T-helper 2 cell treated with Interferon-gamma antibody and Interleukin-4, amounts not matched to agents 5 μg/mL and 100 μg/mL, for 36 hours (primary cell): Measurements from ENCODE around the gene SPEF2.

Experiments used
- DNase-seq: peaks from one replicate; pipeline ENCODE4 v3.0.0; 2021; ENCODE audit warnings: low spot score
- H3K27ac Mint-ChIP-seq: one replicate; pipeline ENCODE4 v1.8.0; 2021; ENCODE audit warnings: mild to moderate bottlenecking, mixed read lengths
- H3K27me3 Mint-ChIP-seq: one replicate; pipeline ENCODE4 v1.8.0; 2021; ENCODE audit warnings: low read depth, mixed read lengths
- H3K36me3 Mint-ChIP-seq: one replicate; pipeline ENCODE4 v1.8.0; 2021; ENCODE audit warnings: low read depth, mixed read lengths
- H3K4me1 Mint-ChIP-seq: one replicate; pipeline ENCODE4 v1.8.0; 2021; ENCODE audit warnings: low read depth, mixed read lengths
- H3K4me3 Mint-ChIP-seq: one replicate; pipeline ENCODE4 v1.8.0; 2022; ENCODE audit warnings: mild to moderate bottlenecking, moderate library complexity, mixed read lengths
- H3K9me3 Mint-ChIP-seq: one replicate; pipeline ENCODE4 v1.8.0; 2021; ENCODE audit warnings: mixed read lengths

Gene SPEF2

GRCh38 chr5:35758151-35758724 is 140.6 kb downstream of the SPEF2 start:
- H3K27me3 Mint-ChIP-seq: no peaks in the 10 kb centered on the region
- no peak for DNase-seq
- H3K4me1 Mint-ChIP-seq: no peaks in the 10 kb centered on the region
- H3K27ac Mint-ChIP-seq: no peak overlapping the region
- no peak overlapping the region for H3K4me3 Mint-ChIP-seq
- no peaks in the 10 kb centered on the region for H3K36me3 Mint-ChIP-seq
- no peaks in the 10 kb centered on the region for H3K9me3 Mint-ChIP-seq

- Mint-ChIP-seq H3K27ac (no peak overlapping the region), H3K4me3 (no peak overlapping the region), H3K4me1 (no peaks in the 10 kb centered on the region), H3K36me3 (no peaks in the 10 kb centered on the region), H3K9me3 (no peaks in the 10 kb centered on the region), H3K27me3 (no peaks in the 10 kb centered on the region)
- no peak for DNase-seq
These were observed 143.9 kb downstream of the SPEF2 start for GRCh38 chr5:35761541-35761940.

- Mint-ChIP-seq H3K4me1 (no peaks in the 10 kb centered on the region), H3K4me3 (no peak overlapping the region), H3K27me3 (no peaks in the 10 kb centered on the region), H3K36me3 (no peaks in the 10 kb centered on the region), H3K9me3 (no peaks in the 10 kb centered on the region), H3K27ac (no peak overlapping the region)
- DNase-seq: no peak
These were observed 144.7 kb downstream of the SPEF2 start for GRCh38 chr5:35762368-35762767.

- no peaks in the 10 kb centered on the region for H3K4me1 Mint-ChIP-seq
- H3K9me3 Mint-ChIP-seq: no peaks in the 10 kb centered on the region
- no peak overlapping the region for H3K4me3 Mint-ChIP-seq
- H3K27me3 Mint-ChIP-seq: no peaks in the 10 kb centered on the region
- DNase-seq: no peak
- H3K36me3 Mint-ChIP-seq: no peaks in the 10 kb centered on the region
- H3K27ac Mint-ChIP-seq: no peak overlapping the region
These were observed 148.3 kb downstream of the SPEF2 start for GRCh38 chr5:35765921-35766320.

- Mint-ChIP-seq H3K9me3 (no peaks in the 10 kb centered on the region), H3K27ac (no peak overlapping the region), H3K27me3 (no peaks in the 10 kb centered on the region), H3K36me3 (peaks cover 2% of the 10 kb centered on the region), H3K4me3 (no peak overlapping the region), H3K4me1 (peaks cover 20% of the 10 kb centered on the region)
- DNase-seq: no peak
These were observed 153.6 kb downstream of the SPEF2 start for GRCh38 chr5:35771300-35771699.

DNA sequence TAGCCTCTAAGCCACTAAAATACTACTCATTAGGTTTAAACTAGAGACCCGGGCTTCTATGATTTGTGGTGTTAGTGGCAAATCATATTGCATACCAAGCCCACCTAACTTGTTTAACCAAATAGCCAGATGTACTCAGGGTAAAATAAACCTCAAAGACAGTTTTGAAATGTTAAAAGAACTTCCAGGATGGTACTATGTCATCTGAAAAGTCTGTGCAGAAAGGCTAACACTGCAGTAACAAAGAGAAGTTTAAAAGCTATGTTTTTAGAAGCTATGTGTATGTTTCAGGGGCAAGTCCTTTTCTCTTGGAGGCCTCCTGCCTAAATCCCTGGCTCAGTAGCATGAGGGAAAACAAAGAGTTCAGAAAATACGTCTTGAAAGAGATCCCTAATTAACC is 154.2 kb downstream of the SPEF2 start:
- no peak overlapping the region for H3K4me3 Mint-ChIP-seq

GRCh38 chr5:35773967-35774366 is 156.3 kb downstream of the SPEF2 start:
- peak overlapping the region; percentile 18 for H3K27ac Mint-ChIP-seq
- peak overlapping the region; percentile 10 for H3K4me3 Mint-ChIP-seq
- H3K9me3 Mint-ChIP-seq: no peaks in the 10 kb centered on the region
- DNase-seq: peak; percentile 57
- H3K4me1 Mint-ChIP-seq: peaks cover 30% of the 10 kb centered on the region
- H3K36me3 Mint-ChIP-seq: peaks cover 2% of the 10 kb centered on the region
- H3K27me3 Mint-ChIP-seq: no peaks in the 10 kb centered on the region

More for the DNA sequence above, 154.2 kb downstream of the SPEF2 start:
- Mint-ChIP-seq H3K4me1 (peaks cover 20% of the 10 kb centered on the region), H3K36me3 (peaks cover 2% of the 10 kb centered on the region), H3K27me3 (no peaks in the 10 kb centered on the region), H3K9me3 (no peaks in the 10 kb centered on the region), H3K27ac (no peak overlapping the region)
- DNase-seq: no peak

DNA sequence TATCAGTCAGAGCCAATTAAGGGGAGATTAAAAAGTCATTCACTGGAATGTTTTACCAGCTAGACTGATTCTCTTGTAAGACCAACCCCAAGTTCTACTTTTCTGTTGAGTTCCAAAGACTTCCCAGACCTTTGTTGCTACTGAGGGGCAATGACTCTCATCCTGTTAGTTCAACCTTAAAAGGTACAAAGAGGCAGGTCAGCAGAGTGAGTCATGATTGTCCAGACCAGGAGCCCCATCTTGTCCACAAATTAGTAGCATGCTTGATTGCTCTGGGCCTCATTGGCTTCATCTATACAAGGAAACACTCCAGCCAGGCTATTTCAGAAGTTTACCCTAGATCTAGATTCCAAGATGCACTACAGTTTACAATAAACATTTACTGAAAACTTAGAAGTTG is 159.1 kb downstream of the SPEF2 start:
- H3K4me3 Mint-ChIP-seq: no peak overlapping the region
- peaks cover 51% of the 10 kb centered on the region for H3K4me1 Mint-ChIP-seq
- no peak for DNase-seq
- H3K27me3 Mint-ChIP-seq: no peaks in the 10 kb centered on the region
- peaks cover 2% of the 10 kb centered on the region for H3K36me3 Mint-ChIP-seq
- H3K9me3 Mint-ChIP-seq: no peaks in the 10 kb centered on the region
- H3K27ac Mint-ChIP-seq: no peak overlapping the region

- DNase-seq: peak; percentile 57
- Mint-ChIP-seq H3K27ac (peak overlapping the region; percentile 42), H3K4me1 (peaks cover 53% of the 10 kb centered on the region), H3K36me3 (peaks cover 2% of the 10 kb centered on the region), H3K9me3 (no peaks in the 10 kb centered on the region), H3K27me3 (no peaks in the 10 kb centered on the region), H3K4me3 (peak overlapping the region; percentile 3)
These were observed 159.9 kb downstream of the SPEF2 start for GRCh38 chr5:35777358-35778087.

DNA sequence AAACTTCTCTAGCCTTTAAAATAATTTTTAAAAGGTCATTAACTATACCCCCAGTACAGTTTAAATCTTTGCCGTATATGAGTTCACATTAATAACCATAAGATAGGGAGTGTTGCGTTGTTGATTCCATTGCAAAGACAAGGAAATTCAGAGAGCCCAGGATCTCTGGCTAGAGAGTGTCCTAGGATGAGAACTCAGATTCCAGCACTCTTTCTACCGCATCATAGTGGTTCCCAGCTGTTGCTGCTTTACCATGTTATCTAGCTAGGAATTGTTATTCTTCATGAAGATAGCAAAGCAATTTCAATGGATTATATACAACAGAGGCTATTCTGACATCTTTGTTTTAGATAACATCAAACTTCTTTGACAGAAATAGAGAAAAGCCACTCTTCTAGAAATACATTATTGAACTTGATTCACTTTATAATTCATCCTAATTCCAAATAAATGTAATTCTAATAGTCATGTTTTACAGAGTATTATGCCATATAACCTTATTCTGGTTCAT is 160.7 kb downstream of the SPEF2 start:
- Mint-ChIP-seq H3K4me3 (no peak overlapping the region), H3K27me3 (no peaks in the 10 kb centered on the region), H3K27ac (no peak overlapping the region), H3K36me3 (peaks cover 2% of the 10 kb centered on the region), H3K9me3 (no peaks in the 10 kb centered on the region), H3K4me1 (peaks cover 53% of the 10 kb centered on the region)
- DNase-seq: no peak

DNA sequence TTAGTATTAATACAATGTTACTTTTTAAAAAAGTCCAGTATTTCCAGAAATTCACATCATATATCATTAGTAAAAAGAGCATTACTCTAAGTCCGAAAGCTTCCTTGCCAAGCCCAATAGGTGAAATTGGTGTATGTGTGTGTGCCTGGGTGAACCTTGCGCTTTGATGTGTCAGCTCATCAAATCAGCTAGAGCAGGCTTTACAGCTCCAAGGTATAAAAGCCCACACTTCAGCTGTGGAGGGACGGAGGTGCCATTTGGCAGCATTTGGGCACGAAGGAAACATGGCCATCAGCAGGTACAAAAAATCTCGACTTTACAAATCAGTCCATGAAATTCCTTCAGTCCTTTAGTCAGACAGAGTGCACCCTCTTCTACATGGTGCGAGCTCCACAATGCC is 162.6 kb downstream of the SPEF2 start:
- DNase-seq: no peak
- Mint-ChIP-seq H3K27ac (peak overlapping the region; percentile 50), H3K9me3 (no peaks in the 10 kb centered on the region), H3K27me3 (no peaks in the 10 kb centered on the region), H3K36me3 (no peaks in the 10 kb centered on the region), H3K4me1 (peaks cover 51% of the 10 kb centered on the region), H3K4me3 (peak overlapping the region; percentile 42)

DNA sequence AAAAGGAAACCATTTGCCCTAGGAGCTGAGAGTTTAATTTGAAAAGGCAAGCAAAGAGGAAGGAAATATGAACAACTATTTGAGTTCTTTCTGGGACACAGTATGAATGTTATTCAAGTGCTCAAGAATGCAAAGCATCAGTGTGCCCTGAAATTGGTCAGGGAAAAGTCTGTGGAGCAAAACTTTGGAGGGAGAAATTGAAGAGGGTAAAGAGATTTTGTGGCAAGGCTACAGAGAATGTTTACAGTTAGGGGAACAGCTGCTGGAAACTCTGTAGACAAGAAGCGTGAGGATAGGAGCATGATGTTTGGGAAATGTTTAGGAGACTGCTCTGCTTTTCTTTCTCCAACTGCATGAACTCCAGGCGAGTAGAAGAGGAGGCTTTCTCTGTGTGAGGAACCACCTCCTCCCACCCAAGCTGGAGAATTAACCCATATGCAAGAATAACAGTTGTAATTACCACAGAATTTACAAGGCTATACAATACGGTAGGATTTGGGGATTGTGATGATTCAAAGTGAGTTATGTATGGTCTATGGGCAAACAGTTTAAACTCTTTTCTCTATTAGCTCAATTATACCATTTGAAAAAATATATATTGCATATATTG is 163.6 kb downstream of the SPEF2 start:
- Mint-ChIP-seq H3K4me1 (peaks cover 57% of the 10 kb centered on the region), H3K4me3 (peak overlapping the region; percentile 41), H3K36me3 (no peaks in the 10 kb centered on the region), H3K9me3 (no peaks in the 10 kb centered on the region), H3K27me3 (no peaks in the 10 kb centered on the region), H3K27ac (peak overlapping the region; percentile 51)
- no peak for DNase-seq

- H3K9me3 Mint-ChIP-seq: no peaks in the 10 kb centered on the region
- no peak overlapping the region for H3K27ac Mint-ChIP-seq
- no peak for DNase-seq
- H3K4me3 Mint-ChIP-seq: no peak overlapping the region
- H3K36me3 Mint-ChIP-seq: no peaks in the 10 kb centered on the region
- peaks cover 62% of the 10 kb centered on the region for H3K4me1 Mint-ChIP-seq
- no peaks in the 10 kb centered on the region for H3K27me3 Mint-ChIP-seq
These were observed 165.9 kb downstream of the SPEF2 start for GRCh38 chr5:35783551-35783950.

DNA sequence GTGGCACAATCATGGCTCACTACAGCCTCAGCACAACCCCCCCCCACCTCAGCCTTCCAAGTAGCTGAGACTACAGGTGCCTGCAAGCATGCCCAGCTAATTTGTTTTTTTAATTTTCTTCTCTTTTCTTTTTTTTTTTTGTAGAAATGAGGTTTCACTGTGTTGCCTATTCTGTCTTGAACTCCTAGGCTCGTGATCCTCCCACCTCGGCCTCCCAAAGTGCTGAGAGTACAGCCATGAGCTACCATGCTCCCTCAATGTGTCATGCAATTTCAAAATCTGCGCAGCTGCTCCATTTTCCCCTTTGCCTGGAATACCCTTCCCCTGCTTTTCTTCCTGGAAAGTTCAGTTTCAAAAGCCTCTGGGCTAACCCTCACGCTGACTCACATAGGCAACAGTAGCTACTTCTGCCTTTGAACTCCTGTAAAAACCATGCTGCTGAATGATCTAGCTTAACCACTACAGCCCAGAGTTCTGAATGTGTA is 168.0 kb downstream of the SPEF2 start:
- Mint-ChIP-seq H3K27me3 (no peaks in the 10 kb centered on the region), H3K4me3 (peak overlapping the region; percentile 47), H3K4me1 (peaks cover 57% of the 10 kb centered on the region), H3K9me3 (no peaks in the 10 kb centered on the region), H3K27ac (peak overlapping the region; percentile 81), H3K36me3 (no peaks in the 10 kb centered on the region)
- DNase-seq: peak; percentile 51
